Measurements from ENCODE around the gene SUPT7L.

The SUPT7L gene

GRCh38 chr2:27663285-27664153 is at the start of gene SUPT7L, which contains the start of gene SLC4A1AP:
TSS of gene SUPT7L (minus strand) at chr2:27663614. CDS start at chr2:27662192, 1,422 bp downstream.
TSS of gene SLC4A1AP (plus strand) at chr2:27663889. CDS start at chr2:27663915, 26 bp downstream.
- TF ChIP-seq Cebpa-rat (IDR thresholded peaks at IDR 0.05), result no peak
- Histone ChIP-seq H3K9me3 (no peaks in the 10 kb centered on the region), H4K20me1 (no peaks in the 10 kb centered on the region), H3K36me3 (peaks cover 49% of the 10 kb centered on the region), H3K4me2 (peak within 1 kb of the TSS; percentile 97), H3K27ac (peak within 1 kb of the TSS; percentile 95), H3K27me3 (no peaks in the 10 kb centered on the region), H3K4me3 (peak within 1 kb of the TSS; percentile 90), H3K9ac (peak within 1 kb of the TSS; percentile 95), H3K4me1 (peaks cover 30% of the 10 kb centered on the region)

GRCh38 chr2:27713201-27713600 is 49.8 kb upstream of the SUPT7L start:
- Histone ChIP-seq H3K9ac (no peak overlapping the region), H3K4me3 (no peak overlapping the region), H3K4me1 (peaks cover 33% of the 10 kb centered on the region), H3K4me2 (no peak overlapping the region), H3K27me3 (peaks cover 12% of the 10 kb centered on the region; the same call in 1 of the 2 replicates), H3K27ac (no peak overlapping the region), H3K9me3 (no peaks in the 10 kb centered on the region), H4K20me1 (no peaks in the 10 kb centered on the region), H3K36me3 (no peaks in the 10 kb centered on the region)
- no peak for TF ChIP-seq Cebpa-rat (IDR thresholded peaks at IDR 0.05)

- H3K9ac ChIP-seq, result no peak overlapping the region
- no peaks in the 10 kb centered on the region for H4K20me1 ChIP-seq
- H3K9me3 ChIP-seq, result no peaks in the 10 kb centered on the region
- no peak overlapping the region for H3K4me3 ChIP-seq
- no peak overlapping the region for H3K27ac ChIP-seq
- H3K4me2 ChIP-seq, result no peak overlapping the region
- peaks cover 32% of the 10 kb centered on the region for H3K4me1 ChIP-seq
- TF ChIP-seq Cebpa-rat (IDR thresholded peaks at IDR 0.05), result no peak
- H3K27me3 ChIP-seq, result peaks cover 12% of the 10 kb centered on the region; the same call in 1 of the 2 replicates
- no peaks in the 10 kb centered on the region for H3K36me3 ChIP-seq
Observed at GRCh38 chr2:27712522-27712921, 49.1 kb upstream of the SUPT7L start.

GRCh38 chr2:27711804-27712203 is 48.4 kb upstream of the SUPT7L start:
- TF ChIP-seq Cebpa-rat (IDR thresholded peaks at IDR 0.05), result no peak

GRCh38 chr2:27710640-27711430 is 47.4 kb upstream of the SUPT7L start:
- Histone ChIP-seq H3K4me1 (peaks cover 17% of the 10 kb centered on the region), H3K4me2 (no peak overlapping the region), H3K36me3 (no peaks in the 10 kb centered on the region), H3K9me3 (no peaks in the 10 kb centered on the region), H4K20me1 (no peaks in the 10 kb centered on the region), H3K9ac (no peak overlapping the region), H3K4me3 (no peak overlapping the region), H3K27me3 (no peaks in the 10 kb centered on the region), H3K27ac (no peak overlapping the region)
- no peak for TF ChIP-seq Cebpa-rat (IDR thresholded peaks at IDR 0.05)

More at GRCh38 chr2:27711804-27712203, 48.4 kb upstream of the SUPT7L start:
- H3K9ac ChIP-seq, result no peak overlapping the region
- no peaks in the 10 kb centered on the region for H4K20me1 ChIP-seq
- no peak overlapping the region for H3K27ac ChIP-seq
- peaks cover 6% of the 10 kb centered on the region; the same call in 1 of the 2 replicates for H3K27me3 ChIP-seq
- H3K4me2 ChIP-seq, result no peak overlapping the region
- H3K4me3 ChIP-seq, result no peak overlapping the region
- H3K36me3 ChIP-seq, result no peaks in the 10 kb centered on the region
- H3K4me1 ChIP-seq, result peaks cover 25% of the 10 kb centered on the region
- H3K9me3 ChIP-seq, result no peaks in the 10 kb centered on the region

- Histone ChIP-seq H3K4me2 (no peak overlapping the region), H3K4me3 (no peak overlapping the region), H3K27me3 (no peaks in the 10 kb centered on the region), H3K36me3 (no peaks in the 10 kb centered on the region), H3K9ac (no peak overlapping the region), H3K4me1 (peaks cover 12% of the 10 kb centered on the region), H3K27ac (no peak overlapping the region), H4K20me1 (no peaks in the 10 kb centered on the region), H3K9me3 (no peaks in the 10 kb centered on the region)
- no peak for TF ChIP-seq Cebpa-rat (IDR thresholded peaks at IDR 0.05)
Observed at GRCh38 chr2:27709960-27710575, 46.7 kb upstream of the SUPT7L start.

GRCh38 chr2:27709326-27709725 is 45.9 kb upstream of the SUPT7L start:
- Histone ChIP-seq H3K9me3 (no peaks in the 10 kb centered on the region), H3K4me1 (peaks cover 5% of the 10 kb centered on the region), H3K4me2 (no peak overlapping the region), H4K20me1 (no peaks in the 10 kb centered on the region), H3K27me3 (no peaks in the 10 kb centered on the region), H3K4me3 (no peak overlapping the region), H3K9ac (no peak overlapping the region), H3K36me3 (no peaks in the 10 kb centered on the region), H3K27ac (no peak overlapping the region)
- TF ChIP-seq Cebpa-rat (IDR thresholded peaks at IDR 0.05), result no peak

GRCh38 chr2:27708666-27709065 is 45.3 kb upstream of the SUPT7L start:
- H3K27me3 ChIP-seq, result no peaks in the 10 kb centered on the region
- no peak overlapping the region for H3K4me3 ChIP-seq
- TF ChIP-seq Cebpa-rat (IDR thresholded peaks at IDR 0.05), result no peak
- no peaks in the 10 kb centered on the region for H3K9me3 ChIP-seq
- no peak overlapping the region for H3K27ac ChIP-seq
- peaks cover 4% of the 10 kb centered on the region; the same call in 1 of the 2 replicates for H3K4me1 ChIP-seq
- H3K4me2 ChIP-seq, result no peak overlapping the region
- no peak overlapping the region for H3K9ac ChIP-seq
- no peaks in the 10 kb centered on the region for H3K36me3 ChIP-seq
- no peaks in the 10 kb centered on the region for H4K20me1 ChIP-seq

GRCh38 chr2:27708257-27708654 is 44.8 kb upstream of the SUPT7L start:
- Histone ChIP-seq H3K9me3 (no peaks in the 10 kb centered on the region), H3K27ac (no peak overlapping the region), H3K27me3 (no peaks in the 10 kb centered on the region), H4K20me1 (no peaks in the 10 kb centered on the region), H3K36me3 (no peaks in the 10 kb centered on the region), H3K4me3 (no peak overlapping the region), H3K9ac (no peak overlapping the region), H3K4me1 (peaks cover 4% of the 10 kb centered on the region; the same call in 1 of the 2 replicates), H3K4me2 (no peak overlapping the region)
- TF ChIP-seq Cebpa-rat (IDR thresholded peaks at IDR 0.05), result no peak
